ENCODE data around the gene PSMD11.

DNA sequence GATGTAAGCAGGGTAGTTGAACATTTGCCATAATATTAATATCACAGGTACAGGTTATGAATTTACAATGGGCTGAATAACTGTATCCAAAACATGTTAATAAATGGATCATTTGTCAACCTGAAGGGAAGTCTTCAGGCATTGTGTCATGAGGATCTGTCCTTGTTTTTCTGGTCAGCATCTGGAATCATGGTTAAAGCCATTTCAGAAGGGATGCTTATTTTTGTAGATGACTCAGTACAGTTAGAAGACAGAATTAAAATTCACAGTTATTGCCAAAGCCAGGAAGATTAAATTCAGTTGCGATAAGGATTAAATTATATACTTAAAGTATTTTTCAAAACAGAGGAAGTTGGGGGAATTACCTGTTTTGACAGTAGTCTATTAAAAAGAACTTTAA is 8.0 kb downstream of the PSMD11 start:
- TF ChIP-seq CTCF (IDR thresholded peaks at IDR 0.05) (no peak), POLR2A (IDR thresholded peaks at IDR 0.05) (no peak), POLR2AphosphoS5 (IDR thresholded peaks at IDR 0.05) (no peak)
